Measurements from ENCODE around the gene PDE4C.

The PDE4C gene

DNA sequence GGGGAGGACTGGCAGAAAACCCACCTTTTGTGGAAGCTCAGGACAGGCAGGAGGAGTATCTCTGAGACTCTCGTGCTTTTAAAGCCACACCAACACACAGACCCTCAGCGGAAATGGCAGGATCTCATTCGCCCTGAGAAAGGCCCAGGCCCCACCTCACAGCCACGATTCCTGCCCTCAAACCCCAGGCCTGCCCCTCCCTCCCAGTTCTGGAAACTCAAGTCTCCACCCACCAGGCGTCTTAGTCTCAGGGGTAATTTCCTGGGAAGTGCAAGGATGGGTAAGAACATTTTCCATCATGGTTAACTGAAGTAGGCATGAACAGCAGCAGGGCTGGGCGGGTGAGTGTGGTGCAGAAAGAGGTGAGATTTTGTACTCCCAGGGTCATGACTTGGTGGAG lies 8.0 kb upstream of the PDE4C start:
- TF ChIP-seq ZFX (IDR thresholded peaks at IDR 0.05; ENCODE audit: borderline replicate concordance), result no peak
- TF ChIP-seq, protein P1, sequence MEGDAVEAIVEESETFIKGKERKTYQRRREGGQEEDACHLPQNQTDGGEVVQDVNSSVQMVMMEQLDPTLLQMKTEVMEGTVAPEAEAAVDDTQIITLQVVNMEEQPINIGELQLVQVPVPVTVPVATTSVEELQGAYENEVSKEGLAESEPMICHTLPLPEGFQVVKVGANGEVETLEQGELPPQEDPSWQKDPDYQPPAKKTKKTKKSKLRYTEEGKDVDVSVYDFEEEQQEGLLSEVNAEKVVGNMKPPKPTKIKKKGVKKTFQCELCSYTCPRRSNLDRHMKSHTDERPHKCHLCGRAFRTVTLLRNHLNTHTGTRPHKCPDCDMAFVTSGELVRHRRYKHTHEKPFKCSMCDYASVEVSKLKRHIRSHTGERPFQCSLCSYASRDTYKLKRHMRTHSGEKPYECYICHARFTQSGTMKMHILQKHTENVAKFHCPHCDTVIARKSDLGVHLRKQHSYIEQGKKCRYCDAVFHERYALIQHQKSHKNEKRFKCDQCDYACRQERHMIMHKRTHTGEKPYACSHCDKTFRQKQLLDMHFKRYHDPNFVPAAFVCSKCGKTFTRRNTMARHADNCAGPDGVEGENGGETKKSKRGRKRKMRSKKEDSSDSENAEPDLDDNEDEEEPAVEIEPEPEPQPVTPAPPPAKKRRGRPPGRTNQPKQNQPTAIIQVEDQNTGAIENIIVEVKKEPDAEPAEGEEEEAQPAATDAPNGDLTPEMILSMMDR (IDR thresholded peaks at IDR 0.05), result no peak
- no peak overlapping the region for H3K27ac ChIP-seq

- TF ChIP-seq ZFX (IDR thresholded peaks at IDR 0.05; ENCODE audit: borderline replicate concordance), result no peak
- TF ChIP-seq, protein P1 (IDR thresholded peaks at IDR 0.05), result no peak
- H3K27ac ChIP-seq, result peak overlapping the region; percentile 18; the same call in 1 of the 2 replicates
Measured at GRCh38 chr19:18233224-18233825, 7.1 kb upstream of the PDE4C start.

DNA sequence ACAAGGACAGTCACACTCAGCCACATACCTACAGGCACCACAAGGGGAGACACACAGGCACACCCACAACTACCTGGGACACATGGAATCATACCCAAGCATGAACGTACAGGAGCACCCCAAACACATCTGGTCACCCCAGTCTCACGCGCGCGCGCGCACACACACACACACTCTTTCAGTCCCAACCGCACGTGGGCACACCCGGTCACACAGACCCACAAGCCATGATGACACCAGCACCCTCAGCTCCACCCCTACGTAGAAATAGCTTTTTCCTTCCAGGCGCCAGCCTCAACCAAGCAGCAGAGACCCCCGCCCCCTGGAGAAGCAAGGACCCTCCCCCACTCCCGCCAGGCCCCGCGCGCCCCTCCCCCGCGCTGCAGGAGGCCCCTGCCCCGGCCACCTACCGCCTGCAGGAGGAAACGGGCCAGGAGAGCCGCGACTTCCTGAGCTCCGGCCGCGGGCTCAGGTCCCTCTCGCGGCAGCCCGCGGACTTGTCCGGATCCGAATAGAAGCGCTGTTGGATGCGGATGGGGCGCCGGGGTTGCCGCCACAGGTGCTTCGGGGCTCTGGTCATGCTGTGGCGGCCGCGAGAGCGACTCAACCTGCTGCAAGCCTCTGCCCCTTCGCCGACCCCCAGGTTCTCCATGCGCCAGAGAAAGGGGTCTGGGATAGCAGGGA lies 6.4 kb upstream of the PDE4C start:
- TF ChIP-seq, protein P1 (IDR thresholded peaks at IDR 0.05), result peak; percentile 67
- no peak for TF ChIP-seq ZFX (IDR thresholded peaks at IDR 0.05; ENCODE audit: borderline replicate concordance)
- peak overlapping the region; percentile 18; the same call in 1 of the 2 replicates for H3K27ac ChIP-seq

DNA sequence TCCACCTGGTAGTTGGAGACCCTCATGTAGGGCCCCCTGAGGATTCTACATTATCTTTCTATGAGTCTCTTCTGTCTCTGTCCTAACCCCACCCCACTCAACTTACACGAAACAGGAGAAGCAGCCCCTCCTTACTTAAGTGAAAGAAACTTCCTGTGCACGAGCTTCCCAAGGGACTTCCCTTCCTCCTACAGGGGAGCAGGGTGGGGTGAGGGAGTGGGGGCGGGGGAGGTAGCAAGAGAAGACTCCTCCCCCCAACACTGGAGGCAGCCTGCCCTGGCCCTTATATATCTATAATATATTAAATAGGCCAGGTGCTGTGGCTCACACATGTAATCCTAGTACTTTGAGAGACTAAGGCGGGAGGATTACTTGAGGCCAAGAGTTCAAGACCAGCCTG lies 5.5 kb upstream of the PDE4C start:
- H3K27ac ChIP-seq, result no peak overlapping the region
- TF ChIP-seq ZFX (IDR thresholded peaks at IDR 0.05; ENCODE audit: borderline replicate concordance), result no peak
- TF ChIP-seq, protein P1 (IDR thresholded peaks at IDR 0.05), result no peak

- TF ChIP-seq ZFX (IDR thresholded peaks at IDR 0.05; ENCODE audit: borderline replicate concordance), result no peak
- TF ChIP-seq, protein P1 (IDR thresholded peaks at IDR 0.05), result no peak
- H3K27ac ChIP-seq, result no peak overlapping the region
Measured at GRCh38 chr19:18230941-18231734, 4.9 kb upstream of the PDE4C start.

GRCh38 chr19:18229915-18230314 lies 3.7 kb upstream of the PDE4C start:
- H3K27ac ChIP-seq, result no peak overlapping the region
- TF ChIP-seq, protein P1 (IDR thresholded peaks at IDR 0.05), result no peak
- no peak for TF ChIP-seq ZFX (IDR thresholded peaks at IDR 0.05; ENCODE audit: borderline replicate concordance)

Measured in 22Rv1 (cell line).